Dermis lymphatic vessel endothelial cell (primary cell): ENCODE data around the gene SEMA6B. TPM values are rescaled to one million over a fixed set of nuclear protein-coding genes. Genes with fewer than 3 reads are reported as not detected.

Experiments used
- total RNA-seq: library from RNA; depleted of rRNA; stranded (reverse); fragments of >200 nt; gene quantifications from 2 replicates; pipeline ENCODE4 v1.2.1, GENCODE V29; 2014

The SEMA6B gene
- total RNA-seq = 27.9 and 41.9 TPM in 2 replicates

GRCh38 chr19:4559569-4559968 lies at the start of gene SEMA6B:
Gene SEMA6B, minus strand, starts transcription at chr19:4559684. Its CDS starts 1,227 bp downstream, at chr19:4558457.

GRCh38 chr19:4539693-4540581 lies 19.5 kb downstream of the SEMA6B start, which contains the start of gene LRG1:
Gene LRG1, minus strand, starts transcription at chr19:4540036. Its CDS starts 23 bp downstream, at chr19:4540013.

GRCh38 chr19:4534836-4535658 lies 24.4 kb downstream of the SEMA6B start, which contains the start of gene PLIN5:
Gene PLIN5, minus strand, starts transcription at chr19:4535224. Its CDS starts 1,150 bp downstream, at chr19:4534074.

GRCh38 chr19:4518345-4519171 lies 40.9 kb downstream of the SEMA6B start, which contains the start of gene PLIN4:
Gene PLIN4, minus strand, starts transcription at chr19:4518486. Its CDS starts 214 bp downstream, at chr19:4518272.

Other genes with a start within 250 kb of the SEMA6B start
- gene STAP2, start 220.9 kb downstream of the SEMA6B start, total RNA-seq = 32.1 and 36.4 TPM in 2 replicates
- 5.8 and 8.9 TPM in 2 replicates for gene MPND, start 216.1 kb downstream of the SEMA6B start, total RNA-seq
- 41.2 and 83.9 TPM in 2 replicates for gene SH3GL1, start 159.1 kb downstream of the SEMA6B start, total RNA-seq
- gene CHAF1A, start 157.0 kb downstream of the SEMA6B start, total RNA-seq = 3.4 and 3.7 TPM in 2 replicates
- gene UBXN6, start 101.9 kb downstream of the SEMA6B start, total RNA-seq = 75.3 and 97.5 TPM in 2 replicates
- 43.0 and 45.8 TPM in 2 replicates for gene HDGFL2, start 87.4 kb downstream of the SEMA6B start, total RNA-seq
- 1.1 and 1.5 TPM in 2 replicates for gene PLIN4, start 41.2 kb downstream of the SEMA6B start, total RNA-seq
- 23.5 and 27.5 TPM in 2 replicates for gene PLIN5, start 24.5 kb downstream of the SEMA6B start, total RNA-seq
- gene LRG1, start 19.6 kb downstream of the SEMA6B start, total RNA-seq = 0.95 and 2.4 TPM in 2 replicates
- 61.8 and 96.2 TPM in 2 replicates for gene TNFAIP8L1, start 79.8 kb upstream of the SEMA6B start, total RNA-seq
- gene MYDGF, start 110.7 kb upstream of the SEMA6B start, total RNA-seq = 143 and 186 TPM in 2 replicates
- gene DPP9, start 164.2 kb upstream of the SEMA6B start, total RNA-seq = 11.7 and 12.1 TPM in 2 replicates
- gene FEM1A, start 232.1 kb upstream of the SEMA6B start, total RNA-seq = 13.2 and 14.0 TPM in 2 replicates